Measurements from ENCODE around the gene PTPRC.

- TF ChIP-seq CTCF (IDR thresholded peaks at IDR 0.05): no peak
- TF ChIP-seq POLR2A (IDR thresholded peaks at IDR 0.05; ENCODE audit: low read depth): no peak
- TF ChIP-seq EP300 (IDR thresholded peaks at IDR 0.05): no peak
Measured at GRCh38 chr1:198680174-198680875, 41.5 kb downstream of the PTPRC start.

All from esophagus muscularis mucosa (tissue), 4 donors.